Dedifferentiated amniotic fluid mesenchymal stem cell (primary cell): ENCODE data around the gene GPBP1L1.
A peak's percentile ranks its signal among the peaks of the same experiment; 100 is the strongest.

Source experiments
- DNase-seq: peaks from one replicate; pipeline ENCODE4 v3.0.0-alpha.2; 2016; ENCODE audit errors: extremely low spot score

GPBP1L1 gene

DNA sequence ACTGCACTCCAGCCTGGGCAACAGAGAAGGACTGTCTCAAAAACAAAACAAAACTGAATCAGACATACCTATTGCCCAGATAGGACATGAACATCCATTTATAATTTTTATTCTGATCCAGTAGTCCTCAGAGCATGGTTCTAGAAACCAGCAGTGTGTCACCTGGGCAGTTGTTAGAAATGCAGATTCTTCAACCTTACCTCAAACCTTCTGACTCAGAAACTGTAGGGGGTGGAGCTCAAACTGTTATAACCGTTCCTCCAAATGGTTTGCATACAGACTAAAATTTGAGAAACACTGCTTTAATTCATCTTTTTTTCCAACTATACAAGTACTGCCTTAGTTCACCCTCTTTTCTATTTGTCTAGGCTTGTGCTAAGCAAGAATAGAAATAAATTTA is 96.5 kb downstream of the GPBP1L1 start:
- no peak for DNase-seq

- DNase-seq: no peak
Measured at GRCh38 chr1:45586769-45587168, 99.6 kb downstream of the GPBP1L1 start.

DNA sequence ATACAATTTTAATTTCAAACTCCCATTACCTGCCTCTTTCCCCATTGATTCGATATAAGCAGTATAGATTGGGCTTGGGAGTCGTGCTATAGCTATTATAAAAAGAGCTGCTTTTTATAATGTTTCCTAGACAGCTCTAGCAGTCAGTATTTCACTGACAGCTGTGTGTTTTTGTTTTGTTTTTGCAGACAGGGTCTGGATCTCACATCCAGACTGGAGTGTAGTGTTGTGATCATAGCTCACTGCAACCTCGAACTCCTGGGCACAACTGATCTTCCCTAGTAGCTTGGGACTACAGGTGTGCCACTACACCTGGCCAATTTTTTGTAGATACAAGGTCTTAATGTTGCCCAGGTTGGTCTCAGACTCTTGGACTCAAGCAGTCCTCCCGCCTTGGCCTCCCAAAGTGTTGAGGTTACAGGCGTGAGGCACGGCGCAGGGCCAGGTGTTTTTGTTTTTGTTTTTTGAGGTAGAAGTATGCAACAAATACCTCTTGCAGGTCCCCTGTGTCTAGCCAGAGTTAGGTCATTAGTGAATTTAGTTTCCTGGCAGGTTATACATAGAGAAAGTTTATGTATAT is 100.7 kb downstream of the GPBP1L1 start:
- no peak for DNase-seq

DNA sequence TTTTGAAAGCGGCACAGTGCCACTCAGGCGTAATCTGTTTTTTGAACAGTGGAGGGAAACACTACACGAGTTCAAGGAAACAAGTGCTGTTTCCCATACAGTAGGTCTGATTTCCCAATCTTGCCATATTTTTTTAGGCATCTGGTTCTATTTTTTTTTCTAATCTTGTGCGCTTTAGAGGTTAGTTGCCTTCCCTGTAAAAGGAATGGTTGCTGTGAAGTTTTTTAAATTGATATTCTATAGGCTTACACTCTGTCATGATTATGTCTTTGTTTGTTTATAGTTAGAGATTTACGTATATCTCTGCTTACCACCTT is 101.3 kb downstream of the GPBP1L1 start:
- peak; percentile 55 for DNase-seq

- DNase-seq: peak; percentile 73
Measured at GRCh38 chr1:45584351-45585109, 101.8 kb downstream of the GPBP1L1 start.

DNA sequence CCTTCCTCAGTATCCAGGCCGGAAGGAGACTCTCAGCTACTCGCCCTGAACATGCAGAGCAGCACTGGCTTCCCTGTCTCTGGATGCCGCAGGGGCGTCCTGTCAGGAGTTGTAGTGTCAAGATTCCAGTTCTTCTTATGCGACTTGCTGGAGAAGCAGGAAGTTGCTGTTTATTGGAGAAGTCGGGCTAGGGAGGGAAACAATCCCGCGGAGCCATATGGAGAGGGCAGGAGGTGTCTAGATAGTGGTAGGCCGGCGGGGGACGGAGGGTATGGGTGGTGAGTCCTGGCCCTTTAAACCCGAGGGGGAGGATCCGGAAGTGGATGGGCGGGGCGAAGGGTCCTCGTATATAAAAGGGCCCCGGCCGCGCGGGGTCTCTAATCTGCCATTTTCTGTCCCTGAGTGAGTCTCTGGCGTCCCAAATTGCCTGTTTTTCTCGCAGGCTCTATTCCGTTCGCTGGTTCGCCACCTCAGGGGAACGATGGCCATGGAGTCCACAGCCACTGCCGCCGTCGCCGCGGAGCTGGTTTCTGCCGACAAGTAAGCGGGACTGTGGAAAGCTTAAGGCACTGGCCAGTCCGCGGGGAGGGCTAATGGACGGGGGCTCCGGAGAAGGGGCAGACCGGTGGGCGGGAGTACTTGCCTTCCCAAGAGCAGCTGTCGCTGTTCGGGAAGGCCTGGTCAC is 102.5 kb downstream of the GPBP1L1 start, which contains the start of gene NASP:
NASP (plus strand) TSS at position 376 of the 685 bp plus-strand sequence; CDS start at position 482, 106 bp downstream.
- peak; percentile 71 for DNase-seq

GRCh38 chr1:45583264-45583665 is 103.1 kb downstream of the GPBP1L1 start:
- DNase-seq: peak; percentile 98
